GM18519 (cell line): ENCODE data around the gene PEX5L.

Experiments
- ATAC-seq: cut with Tn5 transposase; IDR thresholded peaks from one replicate; pipeline ENCODE4 v1.9.1; 2021; ENCODE audit warnings: mild to moderate bottlenecking, moderate library complexity; ENCODE audit not compliant: unreplicated experiment, low FRiP score

Gene PEX5L

GRCh38 chr3:179907784-179908482, 128.8 kb downstream of the PEX5L start:
- no peak for ATAC-seq

- ATAC-seq: no peak
These were observed 134.7 kb downstream of the PEX5L start for GRCh38 chr3:179902061-179902460.

GRCh38 chr3:179898024-179898423, 138.7 kb downstream of the PEX5L start:
- peak; percentile 95 for ATAC-seq

- no peak for ATAC-seq
These were observed 139.5 kb downstream of the PEX5L start for GRCh38 chr3:179897231-179897630.

GRCh38 chr3:179896507-179896906, 140.2 kb downstream of the PEX5L start:
- no peak for ATAC-seq

GRCh38 chr3:179895330-179895729, 141.4 kb downstream of the PEX5L start:
- no peak for ATAC-seq

GRCh38 chr3:179887295-179887943, 149.3 kb downstream of the PEX5L start:
- ATAC-seq: no peak

GRCh38 chr3:179885950-179886349, 150.8 kb downstream of the PEX5L start:
- no peak for ATAC-seq

- ATAC-seq: no peak
These were observed 152.6 kb downstream of the PEX5L start for GRCh38 chr3:179884136-179884535.

- peak; percentile 79 for ATAC-seq
These were observed 154.4 kb downstream of the PEX5L start for GRCh38 chr3:179882292-179882691.

GRCh38 chr3:179881791-179882190, 154.9 kb downstream of the PEX5L start:
- no peak for ATAC-seq

GRCh38 chr3:179880868-179881267, 155.9 kb downstream of the PEX5L start:
- ATAC-seq: no peak

GRCh38 chr3:179876440-179876839, 160.3 kb downstream of the PEX5L start:
- ATAC-seq: no peak

- no peak for ATAC-seq
These were observed 163.9 kb downstream of the PEX5L start for GRCh38 chr3:179872842-179873241.

GRCh38 chr3:179871782-179872181, 165.0 kb downstream of the PEX5L start:
- no peak for ATAC-seq

- ATAC-seq: no peak
These were observed 168.0 kb downstream of the PEX5L start for GRCh38 chr3:179868715-179869114.

GRCh38 chr3:179867961-179868360, 168.8 kb downstream of the PEX5L start:
- ATAC-seq: no peak

- ATAC-seq: no peak
These were observed 170.8 kb downstream of the PEX5L start for GRCh38 chr3:179865861-179866505.

- no peak for ATAC-seq
These were observed 174.8 kb downstream of the PEX5L start for GRCh38 chr3:179861953-179862352.

- ATAC-seq: no peak
These were observed 175.4 kb downstream of the PEX5L start for GRCh38 chr3:179861292-179861691.

GRCh38 chr3:179860275-179861107, 176.2 kb downstream of the PEX5L start:
- no peak for ATAC-seq
